Measurements from ENCODE around the gene PPP2R2B.

- TF ChIP-seq POLR2A (IDR thresholded peaks at IDR 0.05), result no peak
- no peak for TF ChIP-seq CTCF (IDR thresholded peaks at IDR 0.05)
Measured at GRCh38 chr5:146683861-146684260, 194.7 kb downstream of the PPP2R2B start.

Data from transverse colon (tissue), 3 donors.